K562 (cell line): ENCODE data around the gene SRPK2. TPM values are rescaled to one million over a fixed set of nuclear protein-coding genes. Genes with fewer than 3 reads are reported as not detected.

ENCODE experiments used
- ATAC-seq: fragments of 200-7000 bp; cut with Tn5 transposase; 3 replicates; pipeline ENCODE4 v1.9.1; 2020; ENCODE audit warnings: moderate library complexity
- BruUV-seq: library from RNA; stranded (reverse); fragments of 400-500 nt; replicated peaks from 2 replicates; lab custom pipeline; 2021; lab: Mats Ljungman, UMichigan
- CTCF ChIA-PET: fragments of 300-600 bp; formaldehyde crosslinking; extraction: SDS; loops from one replicate; lab custom pipeline; 2021; ENCODE audit warnings: low intra/inter-chr PET ratio; lab: Yijun Ruan, JAX
- POLR2A ChIA-PET: fragments of 300-600, 350-650 bp; sonication (Branson Sonifier 250); formaldehyde crosslinking; extraction: SDS; loops from one replicate; lab custom pipeline; 2021; ENCODE audit warnings: antibody characterized with exemption, inconsistent platforms; lab: Yijun Ruan, JAX
- DNase-seq, 4 experiments: peaks; one replicate each; pipeline versions ENCODE4 v3.0.0 to v3.0.0-alpha.2; 2011 to 2018; ENCODE audit warnings: low spot score in 3 of 4, mixed read lengths in 3 of 4; ENCODE audit errors: extremely low read depth in 1 of 4
- FAIRE-seq: peaks from 2 replicates; lab custom pipeline; 2011; peaks lifted over from hg19 to GRCh38; lab: Jason Lieb, UNC
- H2AFZ ChIP-seq: 2 replicates; pipeline ENCODE4 v1.6.0; 2011; ENCODE audit warnings: low read depth, low read length, control low read depth, inconsistent platforms
- H3K27ac ChIP-seq: fragments of 200-600 bp; 3 replicates; pipeline ENCODE4 v1.8.0; 2011; ENCODE audit warnings: low read depth, mild to moderate bottlenecking, control low read depth, inconsistent platforms, low read length, moderate library complexity, mixed read lengths; ENCODE audit errors: extremely low read depth
- H3K27me3 ChIP-seq, 2 experiments: fragments of 300-600 bp in 1 of 2; 2 replicates in 1 of 2; 3 replicates in 1 of 2; pipeline versions ENCODE4 v1.6.0 to v1.8.0; 2011; ENCODE audit warnings: inconsistent platforms in 2 of 2, low read length in 2 of 2, mild to moderate bottlenecking in 1 of 2, mixed read lengths in 1 of 2, moderate library complexity in 1 of 2; ENCODE audit not compliant: control insufficient read depth in 2 of 2, insufficient read depth in 2 of 2
- H3K36me3 ChIP-seq: fragments of 300-600 bp; 3 replicates; pipeline ENCODE4 v1.8.0; 2011; ENCODE audit warnings: mild to moderate bottlenecking, low read length, inconsistent platforms; ENCODE audit not compliant: control insufficient read depth, insufficient read depth
- H3K4me1 ChIP-seq, 2 experiments: fragments of 200-600 bp in 1 of 2; replicated peaks in 1 of 2; 2 replicates in 1 of 2; 3 replicates in 1 of 2; pipeline versions ENCODE4 v1.5.1 to v1.8.0; 2011; ENCODE audit warnings: inconsistent platforms in 2 of 2, low read length in 2 of 2, mild to moderate bottlenecking in 1 of 2, mixed read lengths in 1 of 2, moderate library complexity in 1 of 2; ENCODE audit not compliant: control insufficient read depth in 2 of 2, insufficient read depth in 2 of 2
- H3K4me2 ChIP-seq: 2 replicates; pipeline ENCODE4 v1.6.1; 2011; ENCODE audit warnings: low read length, control low read depth, inconsistent platforms, mixed read lengths; ENCODE audit not compliant: insufficient read depth
- H3K4me3 ChIP-seq: fragments of 200-600 bp; sonication (generic), shearing (Covaris generic); 2 replicates; pipeline ENCODE4 v1.5.1; 2016; ENCODE audit warnings: control low read depth, inconsistent platforms
- H3K79me2 ChIP-seq: fragments of 200-600 bp; 3 replicates; pipeline ENCODE4 v1.8.0; 2011; ENCODE audit warnings: low read length, inconsistent platforms; ENCODE audit not compliant: control insufficient read depth, insufficient read depth
- H3K9ac ChIP-seq, 2 experiments: 2 replicates each; pipeline versions ENCODE4 v1.6.0 to v1.6.1; 2011; ENCODE audit warnings: low read depth in 2 of 2, low read length in 2 of 2, control low read depth in 1 of 2, inconsistent platforms in 1 of 2, mild to moderate bottlenecking in 1 of 2, mixed read lengths in 1 of 2; ENCODE audit not compliant: insufficient read depth in 1 of 2
- H3K9me1 ChIP-seq: one replicate; pipeline ENCODE4 v1.6.0; 2011; ENCODE audit warnings: inconsistent platforms, mild to moderate bottlenecking, low read length, moderate library complexity; ENCODE audit not compliant: control insufficient read depth, insufficient read depth
- H3K9me3 ChIP-seq: replicated peaks from 2 replicates; pipeline ENCODE4 v1.5.1; 2011; ENCODE audit warnings: low read depth, low read length, inconsistent platforms; ENCODE audit not compliant: control insufficient read depth, insufficient read depth
- H4K20me1 ChIP-seq: replicated peaks from 2 replicates; pipeline ENCODE4 v1.6.1; 2011; ENCODE audit warnings: low read length, inconsistent platforms, mixed read lengths; ENCODE audit not compliant: control insufficient read depth, insufficient read depth
- GATA2 ChIP-seq: sonication (generic); formaldehyde crosslinking; IDR thresholded peaks from 2 replicates; pipeline ENCODE4 v1.4.0; 2020; ENCODE audit warnings: mild to moderate bottlenecking, missing genetic modification reagents
- HMGN3 ChIP-seq: IDR thresholded peaks from 2 replicates; pipeline ENCODE4 v1.6.1; 2011; ENCODE audit warnings: borderline replicate concordance, low read depth, mild to moderate bottlenecking, mixed read lengths, low read length; ENCODE audit not compliant: insufficient read length; ENCODE audit errors: extremely low read depth
- PHF8 ChIP-seq: fragments of 200-600 bp; sonication (generic); IDR thresholded peaks from 2 replicates; pipeline ENCODE4 v1.6.1; 2012; ENCODE audit warnings: mixed run types, mild to moderate bottlenecking, inconsistent platforms, low read length, moderate library complexity, borderline replicate concordance
- SUPT5H ChIP-seq: fragments of 450-650 bp; IDR thresholded peaks from 2 replicates; pipeline ENCODE4 v1.6.1; 2016
- ZNF175 ChIP-seq: fragments of 200-800 bp; sonication (Bioruptor generic); IDR thresholded peaks from 2 replicates; pipeline ENCODE4 v1.6.1; 2016; ENCODE audit warnings: low read depth, mild to moderate bottlenecking, missing genetic modification characterization, missing compliant biosample characterization
- WGBS: fragments of 100-300 bp; shearing (Covaris generic); methylation state at CpG from one replicate; pipeline ENCODE4 v1.1.6; 2016; ENCODE audit warnings: low coverage, mixed read lengths; ENCODE audit not compliant: insufficient coverage; ENCODE audit errors: missing lambda C conversion rate; 5-methylcytosine and 5-hydroxymethylcytosine counted together
- in situ Hi-C: fragments of 300-500 bp; cut with MboI; formaldehyde crosslinking; loops from 4 replicates; pipeline ENCODE4 v1.15.0; 2018; ENCODE audit warnings: inconsistent platforms, mixed read lengths
- intact Hi-C: fragments of 100-400 bp; cut with micrococcal nuclease; formaldehyde crosslinking; loops from 2 replicates; pipeline ENCODE4 v1.14.2; 2022
- polyA plus RNA-seq, 8 experiments: library from polyadenylated mRNA; depleted of rRNA in 4 of 8; stranded (reverse) in 5 of 8; unstranded in 3 of 8; fragments of >200 nt; fragmentation: Nextera tagmentation in 2 of 8; fragmentation: Illumina TruSeq in 1 of 8; extraction: Ambion mirVana in 2 of 8; extraction: Trizol in 1 of 8; gene quantifications; 2 replicates each; pipeline versions ENCODE4 v1.2.1 to v1.2.3, GENCODE V29; 2011 to 2014; ENCODE audit warnings: inconsistent platforms in 1 of 8, missing spikeins in 1 of 8
- total RNA-seq, 7 experiments: library from RNA; depleted of rRNA in 6 of 7; stranded (reverse); fragments of >200 nt in 6 of 7; fragmentation: Illumina TruSeq in 2 of 7; extraction: Trizol in 2 of 7; gene quantifications; 2 replicates each; pipeline versions ENCODE4 v1.2.1 to v1.2.3, GENCODE V29; 2011 to 2021; ENCODE audit warnings: low replicate concordance in 1 of 7
- TF ChIP-seq, protein P1 (sequence below): fragments of 450-650 bp; conservative IDR thresholded peaks from 2 replicates; pipeline ENCODE4 v1.6.1; 2016; ENCODE audit warnings: missing genetic modification characterization, low read depth, mild to moderate bottlenecking, missing compliant biosample characterization, moderate library complexity

SRPK2 gene
- total and polyA plus RNA-seq, 9 of the 15 experiments (the other 6 are each of a cell fraction or from before 2014, with no cell fraction given), result 21.5 to 44.7 (median 33.3) TPM

GRCh38 chr7:105369944-105370343 lies 18.8 kb downstream of the SRPK2 start:
- H3K4me2 ChIP-seq, result no peak overlapping the region
- no peak overlapping the region for H2AFZ ChIP-seq
- H3K9ac ChIP-seq, result no peak overlapping the region
- WGBS, result 21% methylated on average over 1 of the region's 3 CpGs
- DNase-seq (no peak), FAIRE-seq (no peak), ATAC-seq (no peak)
- POLR2A ChIA-PET, result interaction anchor here (2.8 kb wide), 1 partner anchor 11 kb away, joined by 16 read pairs; no protein-coding TSS in a partner anchor
- intact Hi-C loops, result no loop called here
- peaks cover 84% of the 10 kb centered on the region for H3K79me2 ChIP-seq
- H3K27me3 ChIP-seq, result no peaks in the 10 kb centered on the region
- no peaks in the 10 kb centered on the region for H3K36me3 ChIP-seq
- H3K9me1 ChIP-seq, result no peaks in the 10 kb centered on the region
- no peaks in the 10 kb centered on the region for H3K9me3 ChIP-seq
- H3K27ac ChIP-seq, result no peak overlapping the region
- no peak overlapping the region for H3K4me3 ChIP-seq
- TF ChIP-seq GATA2 (CRISPR knock-in tag), result peak; percentile 12; the same call in 1 of the 2 replicates
- no peak for TF ChIP-seq ZNF175 (CRISPR knock-in tag)
- TF ChIP-seq SUPT5H, result no peak
- TF ChIP-seq, protein P1, sequence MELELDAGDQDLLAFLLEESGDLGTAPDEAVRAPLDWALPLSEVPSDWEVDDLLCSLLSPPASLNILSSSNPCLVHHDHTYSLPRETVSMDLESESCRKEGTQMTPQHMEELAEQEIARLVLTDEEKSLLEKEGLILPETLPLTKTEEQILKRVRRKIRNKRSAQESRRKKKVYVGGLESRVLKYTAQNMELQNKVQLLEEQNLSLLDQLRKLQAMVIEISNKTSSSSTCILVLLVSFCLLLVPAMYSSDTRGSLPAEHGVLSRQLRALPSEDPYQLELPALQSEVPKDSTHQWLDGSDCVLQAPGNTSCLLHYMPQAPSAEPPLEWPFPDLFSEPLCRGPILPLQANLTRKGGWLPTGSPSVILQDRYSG (tag), result no peak
- TF ChIP-seq HMGN3, result no peak
- no peak for TF ChIP-seq PHF8
- TF ChIP-seq, all 486 proteins: peak for 1
- in situ Hi-C loops, result no loop called here
- Histone ChIP-seq H4K20me1 (no peaks in the 10 kb centered on the region), H3K4me1 (peaks cover 12 to 25% of the 10 kb centered on the region in 2 experiments; a peak in 4 of 5 replicates)
- no TSS peak for BruUV-seq
- CTCF ChIA-PET, result no interaction called here
